ENCODE data around the gene B3GALT4.

- no peak for TF ChIP-seq ZNF274 (IDR thresholded peaks at IDR 0.05; ENCODE audit: low read depth, low read length)
- TF ChIP-seq YY1 (IDR thresholded peaks at IDR 0.05; ENCODE audit: insufficient read depth, insufficient read length) = no peak
- TF ChIP-seq SUZ12 (IDR thresholded peaks at IDR 0.05; ENCODE audit: extremely low read depth, insufficient read depth, insufficient read length) = no peak
These were observed 41.7 kb upstream of the B3GALT4 start for GRCh38 chr6:33235221-33235634.
